OCI-LY7 (cell line): Measurements from ENCODE around the gene ATP11A. TPM values are rescaled to one million over a fixed set of nuclear protein-coding genes. Genes with fewer than 3 reads are reported as not detected.

Experiments used
- BruUV-seq: library from RNA; stranded (reverse); fragments of 400-500 nt; replicated peaks from 2 replicates; lab custom pipeline; 2021; lab: Mats Ljungman, UMichigan
- CTCF ChIA-PET: fragments of 300-600 bp; sonication (Branson Sonifier 250); formaldehyde crosslinking; loops from one replicate; lab custom pipeline; 2022; ENCODE audit warnings: antibody characterized with exemption; ENCODE audit not compliant: unreplicated experiment; lab: Charles Lee
- POLR2A ChIA-PET: fragments of 300-600 bp; sonication (Branson Sonifier 250); formaldehyde crosslinking; loops from one replicate; lab custom pipeline; 2022; ENCODE audit warnings: antibody characterized with exemption; lab: Charles Lee
- DNase-seq: peaks from one replicate; pipeline ENCODE4 v3.0.0-alpha.2; 2015; ENCODE audit warnings: low spot score
- H2AFZ ChIP-seq: fragments of 200-600 bp; sonication (generic), shearing (Covaris generic); 2 replicates; pipeline ENCODE4 v1.6.1; 2014; ENCODE audit warnings: mild to moderate bottlenecking, antibody characterized with exemption, low read length, moderate library complexity
- H3K27ac ChIP-seq: fragments of 200-600 bp; sonication (generic); 2 replicates; pipeline ENCODE4 v1.5.1; 2014; ENCODE audit warnings: mixed run types, low read depth, mild to moderate bottlenecking, moderate library complexity, low read length, inconsistent platforms; ENCODE audit not compliant: poor library complexity, severe bottlenecking
- H3K36me3 ChIP-seq: fragments of 200-600 bp; sonication (generic); 2 replicates; pipeline ENCODE4 v1.6.1; 2014; ENCODE audit warnings: mild to moderate bottlenecking, antibody characterized with exemption, low read length, moderate library complexity, mixed read lengths; ENCODE audit not compliant: insufficient read depth
- H3K4me1 ChIP-seq: fragments of 200-600 bp; sonication (generic); 2 replicates; pipeline ENCODE4 v1.5.1; 2014; ENCODE audit warnings: mild to moderate bottlenecking, low read length; ENCODE audit not compliant: insufficient read depth, poor library complexity, severe bottlenecking
- H3K4me2 ChIP-seq: fragments of 200-600 bp; sonication (generic); 2 replicates; pipeline ENCODE4 v1.6.1; 2014; ENCODE audit warnings: mild to moderate bottlenecking, low read length
- H3K4me3 ChIP-seq: fragments of 200-600 bp; sonication (generic); 2 replicates; pipeline ENCODE4 v1.5.1; 2014; ENCODE audit warnings: mild to moderate bottlenecking, low read depth, low read length; ENCODE audit not compliant: poor library complexity, severe bottlenecking
- H3K79me2 ChIP-seq: fragments of 200-600 bp; sonication (generic); 2 replicates; pipeline ENCODE4 v1.6.1; 2016; ENCODE audit warnings: low read depth, mild to moderate bottlenecking, low read length, moderate library complexity, mixed read lengths; ENCODE audit not compliant: insufficient read depth
- H3K9me2 ChIP-seq: fragments of 200-600 bp; sonication (generic); 2 replicates; pipeline ENCODE4 v1.6.1; 2016; ENCODE audit warnings: mild to moderate bottlenecking, low read length, mixed read lengths; ENCODE audit not compliant: insufficient read depth
- H3K9me3 ChIP-seq: fragments of 200-600 bp; sonication (generic); 2 replicates; pipeline ENCODE4 v1.6.1; 2014; ENCODE audit warnings: mild to moderate bottlenecking, mixed run types, low read length, mixed read lengths
- H4K20me1 ChIP-seq: fragments of 200-600 bp; sonication (generic); 2 replicates; pipeline ENCODE4 v1.6.1; 2014; ENCODE audit warnings: mild to moderate bottlenecking, antibody characterized with exemption, low read length, moderate library complexity, mixed read lengths; ENCODE audit not compliant: insufficient read depth
- EZH2phosphoT487 ChIP-seq: fragments of 200-600 bp; sonication (generic); IDR thresholded peaks from 2 replicates; pipeline ENCODE4 v1.6.1; 2018; ENCODE audit warnings: low read depth, borderline replicate concordance, mild to moderate bottlenecking, mixed run types, antibody characterized with exemption, low read length, moderate library complexity, mixed read lengths
- intact Hi-C: fragments of 100-400 bp; cut with micrococcal nuclease; formaldehyde crosslinking; loops from one replicate; pipeline ENCODE4 v1.10.0; 2022; ENCODE audit not compliant: unreplicated experiment
- total RNA-seq, 2 experiments: library from RNA; depleted of rRNA in 1 of 2; stranded (reverse); fragments of >200 nt in 1 of 2; shearing (Covaris generic) in 1 of 2; gene quantifications; 2 replicates each; pipeline ENCODE4 v1.2.3, GENCODE V29; 2014 to 2022
- TF ChIP-seq, protein P1 (sequence below): fragments of 200-600 bp; sonication (generic); conservative IDR thresholded peaks from 2 replicates; pipeline ENCODE4 v1.5.1; 2014; ENCODE audit warnings: mild to moderate bottlenecking, antibody characterized with exemption, low read length, moderate library complexity, mixed read lengths

Gene ATP11A
- total RNA-seq, 2 experiments from 2014 or later = 8.8 to 23.1 TPM

DNA sequence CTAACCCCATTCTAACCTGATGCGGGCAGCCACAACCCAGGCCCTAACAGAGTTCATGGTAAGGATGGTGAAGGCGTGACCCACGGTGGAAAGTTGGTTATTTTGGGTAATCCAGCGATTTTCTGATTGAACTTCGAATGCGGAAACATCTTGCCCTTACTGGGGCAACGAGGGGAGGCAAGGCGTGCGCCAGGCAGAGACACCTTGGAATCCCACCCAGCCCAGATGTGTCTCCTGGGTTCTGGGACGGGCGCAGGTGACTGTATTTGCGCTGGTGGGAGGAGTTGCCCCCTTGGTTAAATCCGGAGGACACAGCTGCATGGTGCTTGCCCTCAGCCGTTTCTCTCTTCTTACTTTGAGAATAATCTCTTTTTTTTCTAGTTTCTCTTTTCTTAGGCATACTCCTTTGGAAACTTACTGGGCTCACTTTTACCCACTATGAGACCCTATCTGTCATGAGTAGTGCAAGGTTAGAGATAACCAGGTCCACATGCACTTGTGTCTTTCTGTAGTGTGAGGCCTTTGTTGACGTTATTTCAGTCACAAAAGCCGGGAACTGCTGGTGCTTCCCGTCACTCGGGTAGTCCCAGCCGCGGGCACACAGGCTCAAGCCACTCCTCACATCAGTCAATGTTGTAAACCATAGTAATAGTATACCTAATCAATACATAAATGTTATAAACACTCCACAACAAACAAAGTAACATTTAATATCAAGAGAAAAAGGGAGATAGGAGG is 81.5 kb downstream of the ATP11A start:
- no TSS peak for BruUV-seq
- Histone ChIP-seq H3K9me2 (no peaks in the 10 kb centered on the region), H3K27ac (no peak overlapping the region), H3K4me1 (no peaks in the 10 kb centered on the region), H2AFZ (no peak overlapping the region), H3K9me3 (no peaks in the 10 kb centered on the region), H3K4me2 (no peak overlapping the region), H3K36me3 (no peaks in the 10 kb centered on the region), H3K4me3 (no peak overlapping the region), H3K79me2 (no peaks in the 10 kb centered on the region), H4K20me1 (no peaks in the 10 kb centered on the region; the same call in 1 of the 2 replicates)
- intact Hi-C loops = no loop called here
- CTCF ChIA-PET = no interaction called here
- DNase-seq = no peak
- TF ChIP-seq, protein P1, sequence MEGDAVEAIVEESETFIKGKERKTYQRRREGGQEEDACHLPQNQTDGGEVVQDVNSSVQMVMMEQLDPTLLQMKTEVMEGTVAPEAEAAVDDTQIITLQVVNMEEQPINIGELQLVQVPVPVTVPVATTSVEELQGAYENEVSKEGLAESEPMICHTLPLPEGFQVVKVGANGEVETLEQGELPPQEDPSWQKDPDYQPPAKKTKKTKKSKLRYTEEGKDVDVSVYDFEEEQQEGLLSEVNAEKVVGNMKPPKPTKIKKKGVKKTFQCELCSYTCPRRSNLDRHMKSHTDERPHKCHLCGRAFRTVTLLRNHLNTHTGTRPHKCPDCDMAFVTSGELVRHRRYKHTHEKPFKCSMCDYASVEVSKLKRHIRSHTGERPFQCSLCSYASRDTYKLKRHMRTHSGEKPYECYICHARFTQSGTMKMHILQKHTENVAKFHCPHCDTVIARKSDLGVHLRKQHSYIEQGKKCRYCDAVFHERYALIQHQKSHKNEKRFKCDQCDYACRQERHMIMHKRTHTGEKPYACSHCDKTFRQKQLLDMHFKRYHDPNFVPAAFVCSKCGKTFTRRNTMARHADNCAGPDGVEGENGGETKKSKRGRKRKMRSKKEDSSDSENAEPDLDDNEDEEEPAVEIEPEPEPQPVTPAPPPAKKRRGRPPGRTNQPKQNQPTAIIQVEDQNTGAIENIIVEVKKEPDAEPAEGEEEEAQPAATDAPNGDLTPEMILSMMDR = no peak
- no peak for TF ChIP-seq EZH2phosphoT487
- POLR2A ChIA-PET = no interaction called here

DNA sequence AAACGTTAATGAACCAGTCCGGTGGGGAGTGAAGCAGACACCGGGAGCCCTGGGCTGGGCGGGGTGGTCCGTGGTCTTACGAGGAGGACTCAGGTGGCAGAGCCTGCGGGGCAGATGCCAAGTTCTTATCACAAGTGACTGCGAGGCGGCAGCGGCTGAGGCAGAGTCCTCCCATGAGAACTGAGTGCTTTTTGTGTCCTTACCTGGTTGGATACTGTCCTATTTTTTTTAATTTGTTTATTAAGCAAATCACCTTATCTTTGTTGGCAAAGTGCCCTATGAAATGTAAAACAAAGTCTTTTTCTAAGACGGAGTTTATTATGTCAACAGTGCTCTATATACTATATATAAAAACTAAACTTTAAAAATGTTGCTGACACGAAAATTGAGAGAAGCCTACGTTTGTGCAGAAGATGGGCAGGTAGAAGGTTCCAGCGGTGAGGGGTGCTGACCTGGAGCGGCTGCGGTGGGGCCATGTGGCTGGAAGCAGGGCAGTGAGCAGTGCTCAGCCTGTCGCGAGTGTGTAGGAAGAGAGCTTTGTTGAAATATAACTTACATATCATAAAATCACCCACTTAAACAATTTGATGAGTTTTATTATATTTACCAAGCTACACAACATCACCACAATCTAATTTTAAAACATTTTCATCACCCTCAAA is 82.2 kb downstream of the ATP11A start:
- Histone ChIP-seq H3K36me3 (no peaks in the 10 kb centered on the region), H3K9me2 (no peaks in the 10 kb centered on the region), H3K4me1 (no peaks in the 10 kb centered on the region), H2AFZ (no peak overlapping the region), H3K27ac (no peak overlapping the region), H3K4me2 (no peak overlapping the region), H3K4me3 (no peak overlapping the region), H4K20me1 (no peaks in the 10 kb centered on the region; the same call in 1 of the 2 replicates), H3K9me3 (no peaks in the 10 kb centered on the region), H3K79me2 (no peaks in the 10 kb centered on the region)
- intact Hi-C loops = no loop called here
- TF ChIP-seq EZH2phosphoT487 = no peak
- TF ChIP-seq, protein P1 = no peak
- BruUV-seq = no TSS peak
- no peak for DNase-seq
- ChIA-PET CTCF (no interaction called here), POLR2A (no interaction called here)

DNA sequence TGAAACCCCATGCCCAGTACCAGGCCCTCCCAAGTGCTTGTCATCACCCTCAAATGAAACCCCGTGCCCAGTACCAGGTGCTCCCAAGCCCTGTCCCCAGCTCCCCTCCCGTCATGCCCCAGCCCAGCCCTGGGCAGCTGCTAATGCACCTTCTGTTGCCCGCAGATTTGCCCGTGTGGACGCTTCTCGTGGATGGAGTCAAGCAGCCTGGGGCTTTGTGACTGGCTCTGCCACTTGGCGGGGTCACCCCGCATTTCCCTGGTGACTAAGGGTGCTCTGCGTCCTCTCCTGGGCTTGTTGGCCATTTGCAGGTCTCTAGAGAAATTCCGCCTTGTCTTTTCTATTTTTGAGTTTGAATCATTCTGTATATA is 82.7 kb downstream of the ATP11A start:
- no peak for TF ChIP-seq EZH2phosphoT487
- TF ChIP-seq, protein P1 = no peak
- Histone ChIP-seq H3K4me3 (no peak overlapping the region), H3K4me2 (no peak overlapping the region), H3K36me3 (no peaks in the 10 kb centered on the region), H3K9me3 (no peaks in the 10 kb centered on the region), H3K9me2 (no peaks in the 10 kb centered on the region), H3K4me1 (no peaks in the 10 kb centered on the region), H3K27ac (no peak overlapping the region), H2AFZ (no peak overlapping the region), H3K79me2 (no peaks in the 10 kb centered on the region), H4K20me1 (no peaks in the 10 kb centered on the region; the same call in 1 of the 2 replicates)
- ChIA-PET POLR2A (no interaction called here), CTCF (no interaction called here)
- intact Hi-C loops = no loop called here
- BruUV-seq = no TSS peak
- DNase-seq = no peak
